NCI-H1436 treated with DMSO at 0.1 percent for 48 hours (cell line): ENCODE measurements around the gene CRIP2.

Source experiments
- DNase-seq: peaks from one replicate; lab custom pipeline; 2025; lab: John Stamatoyannopoulos, UW

The CRIP2 gene

DNA sequence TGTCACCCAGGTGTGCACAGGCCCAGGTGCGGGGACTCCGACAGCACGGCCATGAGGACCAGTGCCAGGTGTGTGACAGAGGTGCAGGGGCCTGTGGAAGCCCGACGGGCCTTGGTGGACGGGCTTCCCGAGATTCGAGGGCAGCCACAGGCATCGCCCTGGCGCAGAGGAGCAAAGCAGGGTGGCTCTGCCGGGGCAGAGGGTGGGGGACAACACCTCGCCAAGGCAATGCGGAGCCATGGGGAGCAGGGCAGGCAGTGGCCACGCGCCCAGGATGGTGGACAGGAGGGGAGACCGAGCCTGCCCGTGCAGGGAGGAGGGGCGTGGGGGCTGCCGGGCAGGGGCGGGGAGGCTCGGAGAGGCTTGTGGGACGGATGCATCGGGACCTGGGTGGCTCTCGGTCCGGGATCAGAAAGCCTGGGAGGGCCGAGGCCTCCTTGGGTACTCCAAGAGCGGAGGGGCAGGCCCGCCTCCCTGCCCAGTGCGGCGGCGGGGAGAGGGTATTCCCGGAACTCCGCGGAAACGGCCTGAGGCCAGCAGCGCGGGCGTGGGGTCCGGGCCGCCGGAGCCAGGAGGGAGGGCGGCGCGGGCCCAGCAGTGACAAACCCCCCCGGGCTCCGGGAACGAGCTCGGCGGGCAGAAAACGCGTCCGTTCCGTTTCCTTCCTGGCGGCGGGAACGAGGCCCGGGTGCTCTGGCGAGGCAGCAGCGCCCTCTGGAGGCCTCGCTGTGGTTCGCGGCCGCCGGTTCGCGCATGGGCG lies 53.4 kb downstream of the CRIP2 start:
- no peak for DNase-seq

- no peak for DNase-seq
Observed at GRCh38 chr14:105528586-105529318, 54.1 kb downstream of the CRIP2 start.

- DNase-seq = no peak
Observed at GRCh38 chr14:105529319-105529568, 54.6 kb downstream of the CRIP2 start.
